GM21390 (cell line): ENCODE measurements around the gene KRT9.
"Not testable (repeated sequence)": the region's sequence is repeated elsewhere in the genome, so short reads cannot be mapped to it uniquely, and the experiment has no call there.

Experiments
- ATAC-seq: cut with Tn5 transposase; IDR thresholded peaks from one replicate; pipeline ENCODE4 v1.9.1; 2021; ENCODE audit not compliant: unreplicated experiment

The KRT9 gene

DNA sequence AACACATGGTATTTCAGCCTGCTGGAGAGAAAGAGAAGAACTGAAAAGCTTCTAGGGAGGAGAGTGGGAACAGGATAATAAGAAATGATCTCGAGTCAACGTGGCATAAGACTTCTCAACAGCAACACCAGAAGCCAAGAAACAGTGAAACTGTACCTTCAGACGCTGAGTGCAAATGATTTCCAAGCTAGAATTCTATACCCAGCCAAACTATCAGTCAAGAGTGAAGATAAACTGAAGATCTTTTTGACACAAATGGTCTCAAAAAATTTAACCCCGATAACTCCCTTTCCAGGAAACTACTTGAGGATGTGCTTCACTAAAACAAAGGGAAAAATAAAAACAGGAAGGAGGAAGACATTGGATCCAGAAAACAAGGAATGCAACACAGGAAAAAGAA, 35.1 kb upstream of the KRT9 start:
- not testable (repeated sequence) for ATAC-seq

DNA sequence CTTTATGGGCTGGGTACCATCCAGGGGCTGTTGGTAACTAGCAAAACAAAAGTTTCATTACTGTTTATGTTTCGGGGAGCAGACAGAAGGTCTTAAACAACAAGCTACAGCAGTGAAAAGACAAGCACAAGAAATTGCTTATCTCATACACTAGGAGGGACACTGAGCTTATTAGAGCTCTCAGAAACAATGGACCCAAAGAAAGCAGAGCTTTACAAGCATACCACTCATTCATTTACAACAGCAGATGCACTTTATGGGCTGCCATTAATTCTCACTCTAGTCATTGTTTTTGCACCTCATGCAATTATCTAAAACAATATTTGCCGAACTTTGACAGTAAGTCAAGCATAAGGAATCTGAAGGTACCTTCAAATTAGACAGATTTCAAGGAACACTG, 30.7 kb upstream of the KRT9 start:
- ATAC-seq: no peak

DNA sequence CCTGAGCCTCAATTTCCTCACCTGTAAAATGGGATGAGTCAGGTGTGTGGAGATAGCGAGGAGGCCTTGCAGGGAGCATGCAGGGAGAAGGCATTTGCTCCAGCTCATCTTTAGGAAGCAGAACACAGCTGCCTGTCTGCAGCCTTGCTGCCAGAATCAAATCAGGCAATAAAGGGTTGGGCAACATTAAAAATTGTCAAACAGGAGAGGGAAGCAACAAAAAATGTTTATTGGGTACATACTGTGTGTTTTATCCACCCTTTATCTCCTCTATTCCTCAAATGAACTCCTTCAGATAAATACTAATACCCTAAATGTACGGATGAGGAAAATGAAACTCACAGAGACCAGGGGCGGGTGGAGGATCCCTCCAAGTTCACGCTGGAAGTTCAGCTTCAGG, 28.5 kb upstream of the KRT9 start:
- ATAC-seq: no peak

DNA sequence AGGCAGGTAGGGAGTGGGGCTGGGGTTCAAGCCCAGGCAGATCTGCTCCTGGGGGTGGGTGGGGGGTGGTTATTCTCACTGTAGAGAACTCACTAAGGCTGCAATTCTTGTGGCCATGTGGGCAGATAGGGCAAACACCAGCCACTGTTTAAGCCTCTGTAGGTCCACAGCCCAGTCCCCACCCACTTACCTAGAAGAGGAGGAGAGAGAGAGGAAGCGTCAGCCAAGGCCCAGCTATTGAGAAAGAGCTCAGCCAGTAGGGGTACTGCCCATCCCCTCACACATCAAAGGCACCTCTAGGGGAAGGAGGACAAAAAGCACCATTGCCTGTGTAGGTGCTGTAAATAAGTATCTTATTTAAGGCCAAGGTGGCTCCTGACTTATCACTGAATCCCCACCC, 27.8 kb upstream of the KRT9 start:
- ATAC-seq: no peak

DNA sequence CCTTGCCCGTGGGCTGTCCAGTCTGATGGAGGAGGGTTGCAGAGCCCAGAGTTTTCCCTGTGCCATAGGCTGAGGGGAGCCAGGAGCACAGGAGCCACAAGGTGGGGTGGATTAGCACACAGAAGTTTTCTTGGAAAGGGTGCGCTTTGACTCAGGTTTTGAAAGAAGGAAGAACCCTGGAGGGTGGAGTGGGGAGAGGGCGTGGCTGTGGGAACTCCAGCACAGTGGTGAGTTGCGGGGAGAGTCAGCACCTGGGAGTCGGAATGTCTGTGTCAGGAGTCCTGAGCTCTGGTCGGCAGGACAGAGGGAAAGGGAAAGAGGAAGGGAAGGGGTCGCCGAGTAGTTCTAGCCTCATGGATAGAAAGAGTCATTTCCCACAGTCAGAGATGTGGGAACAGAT, 23.7 kb upstream of the KRT9 start:
- no peak for ATAC-seq

DNA sequence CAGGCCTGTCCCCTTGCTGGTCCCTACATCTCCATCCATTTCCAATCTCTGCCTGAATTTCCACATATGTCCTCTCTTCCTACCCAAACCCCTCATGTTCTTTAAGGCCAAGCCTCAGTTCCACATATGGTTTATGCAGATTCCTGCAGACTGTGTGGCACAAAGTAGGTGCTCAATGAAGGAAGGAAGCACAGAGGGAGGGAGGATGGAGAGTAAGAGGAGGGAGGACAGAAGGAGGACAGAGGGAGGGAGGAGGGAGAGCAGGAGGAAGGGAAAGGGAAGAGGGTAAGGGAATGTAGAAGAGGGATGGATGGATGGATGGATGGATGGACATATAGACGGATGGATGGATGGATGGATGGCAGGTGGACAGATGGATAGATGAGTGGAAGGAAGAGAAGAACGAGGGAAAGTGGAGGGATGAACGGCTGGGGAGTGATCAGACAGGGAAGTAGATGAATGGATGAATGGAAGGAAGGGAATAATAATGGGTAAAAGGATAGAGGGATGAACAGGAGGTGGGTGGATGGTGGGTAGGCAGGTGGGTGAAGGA, 22.6 kb upstream of the KRT9 start:
- no peak for ATAC-seq

DNA sequence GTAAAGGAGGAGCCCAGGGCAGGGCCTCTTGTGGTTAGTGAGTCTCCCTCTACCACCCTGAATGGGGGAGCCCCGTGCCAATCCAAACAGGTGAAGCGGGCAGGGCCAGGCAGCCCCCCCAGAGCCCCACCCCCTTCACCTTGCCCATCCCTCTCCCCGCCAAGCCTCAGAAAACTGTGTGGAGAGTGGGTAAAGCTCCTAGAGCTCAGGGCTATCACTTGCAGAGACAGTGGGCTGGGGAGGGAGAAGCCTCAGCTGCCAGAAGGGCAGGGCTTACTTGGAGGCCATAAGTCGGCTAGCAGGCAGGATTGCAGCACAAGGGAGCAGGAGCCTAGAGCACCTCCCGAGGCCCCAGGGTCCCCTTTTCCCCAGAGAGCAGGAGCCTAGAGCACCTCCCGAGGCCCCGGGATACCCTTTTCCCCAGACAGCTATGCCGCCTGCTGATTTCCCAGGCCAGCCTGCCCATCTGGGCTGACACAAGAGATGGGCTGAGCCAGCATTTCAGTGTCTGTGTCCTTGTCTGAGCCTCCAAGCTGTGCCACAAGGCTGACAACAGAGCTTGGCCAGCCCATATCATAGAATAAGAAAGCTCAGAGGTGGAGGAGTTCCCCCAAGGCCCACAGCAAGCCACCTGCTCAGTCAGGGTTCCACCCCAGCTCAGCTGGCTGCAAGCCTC, 21.6 kb upstream of the KRT9 start:
- no peak for ATAC-seq

DNA sequence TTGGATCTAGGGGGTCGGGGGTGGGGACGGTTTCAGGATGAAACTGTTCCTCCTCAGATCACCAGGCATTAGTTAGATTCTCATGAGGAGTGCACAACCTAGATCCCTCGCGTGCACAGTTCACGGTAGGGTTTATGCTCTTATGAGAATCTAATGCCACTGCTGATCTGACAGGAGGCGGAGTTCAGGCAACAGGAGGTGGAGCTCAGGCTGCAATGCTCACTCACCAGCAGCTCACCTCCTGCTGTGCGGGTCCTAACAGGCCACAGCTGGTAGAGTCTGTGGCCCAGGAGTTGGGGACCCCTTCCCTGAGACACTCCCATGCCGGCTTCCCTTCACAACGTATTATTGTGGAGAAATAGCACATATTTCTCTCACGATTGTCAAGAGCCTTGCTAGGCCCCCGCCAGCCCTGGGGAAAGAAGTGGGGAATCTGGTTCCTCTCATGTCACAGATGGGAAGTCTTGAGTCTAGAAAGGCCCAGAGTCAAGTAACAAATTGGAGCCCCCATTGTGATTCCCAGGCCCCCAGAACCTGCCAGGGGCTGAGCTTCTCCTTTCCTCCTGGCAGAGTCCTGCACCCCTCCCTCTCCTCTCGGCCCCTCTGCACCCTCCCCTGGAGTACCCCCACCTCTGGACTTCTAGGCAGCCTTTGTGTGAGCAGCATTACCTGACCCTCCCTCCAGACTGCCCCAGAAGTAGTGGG, 20.9 kb upstream of the KRT9 start:
- no peak for ATAC-seq

DNA sequence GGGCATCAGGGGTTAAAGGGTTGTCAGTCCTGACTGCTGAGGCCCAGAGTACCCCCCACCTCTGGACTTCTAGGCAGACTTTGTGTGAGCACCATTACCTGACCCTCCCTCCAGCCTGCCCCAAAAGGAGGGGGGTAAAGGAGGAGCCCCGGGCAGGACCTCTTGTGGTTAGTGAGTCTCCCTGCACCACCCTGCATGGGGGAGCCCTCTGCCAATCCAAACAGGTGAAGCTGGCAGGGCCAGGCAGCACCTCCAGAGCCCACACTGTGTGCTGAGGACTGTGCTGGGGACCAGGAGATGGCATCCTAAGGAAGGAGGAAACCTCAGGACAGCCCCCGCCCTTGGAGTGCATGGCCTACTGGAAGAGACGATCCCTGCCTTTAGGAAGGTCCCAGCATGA, 17.4 kb upstream of the KRT9 start:
- no peak for ATAC-seq

DNA sequence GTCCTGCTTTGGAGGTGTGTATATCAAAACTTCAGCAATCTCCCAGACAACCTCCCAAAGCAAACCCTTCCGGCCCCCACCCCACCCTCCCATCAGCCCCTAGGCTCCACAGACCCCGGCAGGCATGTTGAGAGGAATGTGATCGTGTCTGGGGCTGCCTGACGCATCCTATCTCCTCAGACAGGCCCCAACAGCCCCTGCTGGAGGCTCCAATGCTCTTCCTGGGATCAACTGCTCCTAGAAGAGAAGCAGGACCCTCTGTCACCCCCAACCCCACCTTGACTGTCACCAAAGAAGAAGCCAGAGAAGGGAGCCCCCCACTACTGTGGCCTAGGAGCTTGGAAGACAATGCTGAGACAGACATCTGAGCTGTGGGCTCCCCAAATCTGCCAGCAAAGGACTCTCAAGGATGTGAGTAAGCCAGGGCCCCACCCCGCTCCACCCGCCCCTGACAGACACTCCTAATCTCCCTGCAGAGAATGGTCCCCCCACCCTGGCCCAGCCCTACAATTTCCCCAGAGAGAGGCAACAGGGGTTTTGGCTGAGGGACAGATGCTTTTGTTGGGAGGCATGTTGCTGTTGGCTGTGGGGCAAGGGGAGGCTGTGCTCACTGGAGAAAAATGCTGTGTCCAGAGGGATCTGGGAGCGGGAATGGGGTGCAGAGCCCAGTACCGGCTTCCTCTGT, 16.4 kb upstream of the KRT9 start:
- no peak for ATAC-seq

DNA sequence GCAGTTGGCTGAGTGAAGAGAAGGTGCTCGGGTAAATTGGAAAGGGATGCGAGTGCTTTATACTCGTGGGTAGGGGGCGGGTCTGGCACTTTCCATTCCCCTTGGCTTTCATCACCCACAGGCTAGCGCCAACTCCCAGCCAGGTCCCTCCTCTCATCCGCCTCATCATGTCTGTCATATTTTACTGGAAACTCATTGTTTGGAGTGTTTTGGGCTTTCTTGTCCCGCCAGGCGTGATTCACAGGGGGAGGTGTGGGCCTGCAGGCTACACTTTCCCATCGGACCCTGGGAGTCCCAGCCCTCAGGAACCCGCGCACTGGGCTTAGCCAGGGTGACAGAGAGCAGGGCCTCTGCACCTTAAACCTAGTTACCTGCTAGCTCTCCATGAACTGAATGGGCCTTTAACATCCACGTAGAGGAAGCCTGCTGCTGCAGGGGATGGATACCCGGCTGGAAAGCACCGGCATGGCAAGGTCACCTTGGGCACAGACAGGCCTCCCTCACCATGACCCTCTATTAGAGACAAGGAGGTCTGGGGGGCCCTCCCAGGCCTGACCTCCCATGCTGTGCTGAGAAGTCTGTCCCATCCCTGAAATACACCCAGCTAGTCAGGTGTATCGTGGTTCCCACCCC, 15.1 kb upstream of the KRT9 start, which contains the start of gene KRT14:
Gene KRT14 (minus strand): TSS at position 33 of the 633 bp plus-strand sequence. CDS start 61 bp downstream, outside the sequence.
- ATAC-seq: no peak

DNA sequence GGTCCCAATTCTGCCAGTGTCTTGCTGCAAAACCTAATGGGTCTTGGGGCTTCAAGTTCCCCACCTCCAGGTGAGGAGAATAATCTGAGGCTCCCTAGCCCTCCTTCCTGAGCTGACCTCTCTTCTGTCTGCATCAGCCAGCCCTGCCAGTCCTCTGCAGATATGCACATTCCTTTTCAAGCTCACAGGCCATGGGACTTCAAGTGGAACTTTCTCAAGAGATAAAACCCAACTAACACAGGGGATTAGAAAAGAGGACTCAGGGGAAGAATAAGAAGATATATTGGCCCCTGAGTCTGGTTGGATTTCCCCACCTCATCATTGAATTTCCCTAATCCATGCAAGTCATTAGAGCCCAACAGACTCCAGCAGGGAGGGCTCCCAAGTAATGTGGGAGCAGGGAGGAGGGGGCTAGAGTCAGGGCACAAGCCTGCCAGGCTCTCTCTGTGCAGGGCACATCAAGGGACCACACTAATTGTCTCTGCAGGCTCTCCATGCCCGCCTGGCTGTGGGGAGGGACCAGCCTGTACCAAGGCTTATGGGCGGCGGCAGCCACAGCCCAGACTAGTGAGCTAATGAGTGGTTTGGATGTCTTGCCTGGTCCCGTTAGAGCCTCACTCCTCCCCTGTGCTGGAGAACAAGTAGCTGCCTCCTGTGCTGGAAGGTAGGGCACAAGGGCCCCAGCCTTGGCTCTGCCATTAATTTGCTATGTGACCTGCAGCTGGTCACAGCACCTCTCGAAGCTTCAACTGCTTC, 13.6 kb upstream of the KRT9 start:
- ATAC-seq: no peak

DNA sequence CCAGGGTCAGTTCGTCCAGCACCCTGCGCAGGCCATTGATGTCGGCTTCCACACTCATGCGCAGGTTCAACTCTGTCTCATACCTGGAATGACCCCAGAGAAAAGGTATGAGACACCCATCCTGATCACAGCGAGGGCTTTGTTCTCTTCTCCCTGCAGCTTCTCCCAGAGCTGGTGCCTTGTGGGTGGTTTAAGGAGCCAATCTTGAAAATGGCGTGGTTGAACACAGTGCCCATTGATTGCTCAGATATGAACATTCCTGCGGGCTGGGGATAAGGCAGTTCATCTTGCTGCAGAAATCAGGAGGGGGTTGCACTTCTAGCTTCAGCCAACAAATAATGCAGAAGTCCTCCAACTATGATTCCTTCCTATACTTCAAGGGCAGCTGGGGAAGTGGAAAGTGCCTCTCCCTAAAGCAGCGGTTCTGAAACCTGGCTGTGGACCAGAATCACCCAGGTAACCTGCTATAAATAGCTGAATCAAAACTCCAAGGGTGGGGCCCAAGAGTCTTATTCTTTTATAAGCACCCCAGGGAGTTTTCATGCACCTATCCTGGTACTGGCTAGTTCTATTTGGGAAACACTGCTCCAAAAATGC, 12.6 kb upstream of the KRT9 start:
- ATAC-seq: not testable (repeated sequence)

DNA sequence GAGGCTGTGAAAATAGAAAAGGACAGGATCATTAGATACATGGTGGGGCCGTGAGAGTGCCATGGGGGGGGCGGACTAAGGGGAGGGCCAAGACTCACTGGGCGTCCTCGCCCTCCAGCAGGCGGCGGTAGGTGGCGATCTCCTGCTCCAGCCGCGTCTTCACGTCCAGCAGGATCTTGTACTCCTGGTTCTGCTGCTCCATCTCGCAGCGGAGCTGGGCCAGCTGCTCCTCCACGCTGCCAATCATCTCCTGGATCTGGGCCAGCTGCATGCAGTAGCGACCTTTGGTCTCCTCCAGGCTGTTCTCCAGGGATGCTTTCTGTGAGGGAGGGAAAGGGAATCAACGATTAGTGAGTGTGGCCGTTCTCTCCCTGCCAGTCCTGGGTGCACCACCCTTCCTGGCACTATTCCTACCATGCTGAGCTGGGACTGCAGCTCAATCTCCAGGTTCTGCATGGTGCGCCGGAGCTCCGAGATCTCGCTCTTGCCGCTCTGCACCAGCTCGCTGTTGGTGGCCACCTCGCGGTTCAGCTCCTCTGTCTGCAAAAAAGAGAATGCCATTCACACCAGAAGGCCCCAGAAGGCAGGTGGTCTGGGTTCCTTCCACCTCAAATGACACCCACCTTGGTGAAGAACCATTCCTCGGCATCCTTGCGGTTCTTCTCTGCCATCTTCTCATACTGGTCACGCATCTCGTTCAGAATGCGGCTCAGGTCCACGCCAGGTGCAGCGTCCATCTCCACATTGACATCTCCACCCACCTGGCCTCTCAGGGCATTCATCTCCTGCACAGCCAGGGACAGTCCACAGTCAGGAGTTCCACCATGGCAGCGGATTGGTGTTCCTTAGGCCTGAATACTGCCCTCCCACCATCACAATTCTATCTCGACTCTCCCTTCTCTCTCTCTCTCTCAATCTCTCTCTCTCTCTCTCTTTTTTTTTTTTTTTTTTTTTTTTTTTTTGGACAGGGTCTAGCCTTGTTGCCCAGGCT, 11.6 kb upstream of the KRT9 start:
- no peak for ATAC-seq

DNA sequence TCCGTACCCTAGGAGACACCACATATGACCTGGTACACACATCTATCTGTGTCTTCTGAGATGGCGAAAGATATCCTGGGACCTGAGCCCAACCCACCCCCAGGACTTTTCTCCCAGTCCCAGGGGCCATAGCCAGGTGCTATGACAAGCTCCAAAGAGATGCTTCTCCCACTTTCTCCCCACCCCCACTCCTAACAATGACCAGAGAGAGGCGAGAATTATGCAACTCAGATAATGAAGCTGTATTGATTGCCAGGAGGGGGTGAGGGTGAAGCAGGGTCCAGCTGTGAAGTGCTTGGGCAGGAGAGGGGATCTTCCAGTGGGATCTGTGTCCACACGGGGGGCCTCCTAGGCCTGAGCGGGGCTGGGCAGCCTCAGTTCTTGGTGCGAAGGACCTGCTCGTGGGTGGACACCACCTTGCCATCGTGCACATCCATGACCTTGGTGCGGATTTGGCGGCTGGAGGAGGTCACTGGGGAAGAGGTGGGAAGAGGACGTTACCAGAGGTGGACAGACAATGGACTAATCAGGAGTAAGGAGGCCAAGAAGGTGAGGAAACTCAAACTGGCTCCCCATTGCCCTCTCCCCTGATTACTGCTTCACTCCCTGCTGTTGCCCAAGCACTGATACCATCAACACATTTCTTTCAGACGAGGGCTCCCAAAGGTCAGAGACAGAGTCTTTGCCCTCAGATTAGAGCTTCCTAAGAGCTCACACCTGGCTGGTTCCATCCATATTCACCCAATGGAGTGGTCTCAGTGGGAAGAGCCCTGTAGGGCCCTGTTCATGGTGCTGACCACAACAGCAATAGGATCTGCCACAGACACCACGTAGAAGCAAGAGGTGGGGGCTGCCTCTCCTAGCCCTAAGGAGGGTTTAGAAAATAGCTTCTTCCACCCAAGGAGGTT, 10.5 kb upstream of the KRT9 start:
- not testable (repeated sequence) for ATAC-seq

DNA sequence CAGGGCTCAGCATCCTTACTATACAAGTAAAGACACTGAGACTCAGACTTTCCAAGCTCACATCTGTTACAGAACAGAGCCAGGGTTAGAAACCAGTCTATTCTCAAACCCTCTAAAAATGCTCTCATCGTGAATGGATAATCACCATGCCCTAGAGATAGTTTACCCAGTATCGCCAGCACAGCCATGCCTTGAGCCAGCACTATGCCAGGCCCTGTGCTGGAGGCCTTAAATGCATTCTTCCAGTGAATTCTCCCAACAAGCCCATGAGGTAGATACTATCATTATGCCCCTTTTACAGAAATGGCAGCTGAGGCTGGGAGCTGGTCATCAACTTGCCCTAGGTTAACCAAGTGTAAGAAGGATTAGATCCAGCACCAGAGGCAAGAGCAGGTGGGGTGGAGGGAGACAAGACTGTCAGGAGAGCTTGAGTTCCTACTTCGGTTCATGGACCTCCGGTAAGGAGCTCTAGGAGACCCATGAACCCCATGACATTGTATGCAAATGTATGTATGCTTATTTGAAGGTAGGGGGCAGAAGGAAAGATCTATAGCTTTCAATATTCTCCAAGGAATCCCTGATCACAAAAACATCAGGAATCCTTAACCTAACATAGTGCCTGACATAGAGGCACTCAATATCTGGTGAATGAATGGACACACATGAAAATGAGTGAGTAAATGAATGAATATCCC, 9.7 kb upstream of the KRT9 start:
- ATAC-seq: no peak

DNA sequence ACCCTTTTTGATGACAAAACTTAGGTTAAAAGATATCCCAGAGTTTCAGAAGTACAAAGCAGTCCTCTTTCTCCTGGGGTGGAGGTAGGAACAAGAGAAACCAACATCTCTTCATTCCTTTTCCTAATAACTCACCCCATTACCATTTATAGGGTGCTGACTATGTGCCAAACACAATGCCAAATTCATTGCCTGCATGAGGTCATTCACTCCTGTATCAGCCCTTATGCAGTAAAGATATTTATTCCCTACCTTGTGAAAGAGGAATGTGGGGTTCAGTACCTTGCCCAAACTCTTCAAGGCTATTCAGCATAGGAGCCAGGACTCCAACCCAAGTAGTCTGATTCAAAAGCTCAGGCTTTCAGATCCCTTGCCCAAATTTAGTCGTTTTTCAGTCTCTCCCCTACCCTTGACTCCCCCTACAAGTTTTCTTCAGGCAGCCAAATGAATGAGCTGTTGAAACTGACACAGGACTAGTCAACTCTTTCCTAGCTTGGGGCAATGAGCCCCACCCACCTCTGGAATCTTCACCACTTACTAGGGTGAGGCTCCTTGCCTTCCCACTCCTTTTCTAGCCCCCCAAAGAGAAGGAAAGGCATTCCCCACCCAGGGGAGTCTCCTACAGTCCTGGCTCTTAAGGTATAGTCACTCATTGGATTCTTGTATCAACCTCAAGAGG, 9.0 kb upstream of the KRT9 start:
- ATAC-seq: no peak
